ENCODE results near the gene POU3F3. TPM values are rescaled to one million over a fixed set of nuclear protein-coding genes. Genes with fewer than 3 reads are reported as not detected.

POU3F3 gene
- total RNA-seq (2021; ENCODE audit: unreplicated experiment) (0.36 TPM), Bru-seq, nascent RNA (percentile 29 among the genes with signal in this experiment), BruChase-seq, experiment 1, labeled RNA remaining after a 2-hour chase (percentile 29 among the genes with signal in this experiment), BruChase-seq, experiment 2, labeled RNA remaining after a 6-hour chase (percentile 28 among the genes with signal in this experiment)
- polyA plus RNA-seq (2012; ENCODE audit: insufficient read length): 0.21 TPM
- long read RNA-seq: 0 reads

DNA sequence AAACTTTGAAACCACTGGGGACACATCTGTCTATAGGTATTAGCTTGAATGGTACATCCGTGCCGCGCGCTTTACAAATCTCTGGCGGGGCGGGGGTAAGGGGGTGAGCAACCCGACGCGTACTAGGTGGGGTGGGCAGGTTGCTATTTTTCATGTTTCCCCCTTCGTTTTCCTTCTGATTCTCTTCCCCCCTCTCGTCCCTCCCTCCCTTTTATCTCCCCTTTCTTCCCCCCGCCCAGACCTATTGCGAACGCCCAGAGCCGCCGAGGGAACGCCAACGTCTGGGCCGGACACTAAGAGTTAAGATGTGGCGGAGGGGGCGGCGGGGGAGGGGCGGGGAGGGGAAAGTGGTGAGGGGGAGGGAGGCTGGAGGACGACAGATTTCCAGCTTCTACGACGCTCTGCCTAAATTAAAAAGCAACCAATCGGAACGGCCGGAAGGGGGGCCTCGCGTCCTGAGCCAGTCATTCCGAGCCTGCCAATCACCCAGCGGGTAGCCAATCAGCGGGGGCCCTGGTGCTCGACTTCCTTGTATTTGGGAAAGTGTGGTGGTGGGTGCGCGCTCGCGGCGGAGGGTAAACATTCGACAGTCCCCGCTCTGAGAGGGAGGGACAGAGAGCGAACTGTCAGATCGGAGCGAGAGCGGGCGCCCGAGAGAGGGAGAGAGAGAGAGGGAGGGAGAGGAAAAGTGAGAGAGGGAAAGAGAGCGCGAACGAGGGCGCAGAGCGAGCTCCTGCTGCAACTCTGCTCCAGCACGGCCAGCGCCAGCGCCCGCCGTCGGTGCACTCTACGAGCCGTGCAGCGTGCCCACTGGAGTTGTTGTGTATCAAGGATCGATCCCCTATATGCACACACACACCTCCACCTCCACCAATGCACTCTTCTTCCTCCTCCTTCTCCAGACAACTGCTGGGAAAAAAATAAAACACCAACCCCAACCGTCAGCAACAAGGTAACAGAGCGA lies at the start of gene POU3F3:
Gene POU3F3, plus strand, starts transcription at position 582 of the 964 bp plus-strand sequence. CDS start 1,396 bp downstream, outside the sequence.
- peak; percentile 83 for ATAC-seq

DNA sequence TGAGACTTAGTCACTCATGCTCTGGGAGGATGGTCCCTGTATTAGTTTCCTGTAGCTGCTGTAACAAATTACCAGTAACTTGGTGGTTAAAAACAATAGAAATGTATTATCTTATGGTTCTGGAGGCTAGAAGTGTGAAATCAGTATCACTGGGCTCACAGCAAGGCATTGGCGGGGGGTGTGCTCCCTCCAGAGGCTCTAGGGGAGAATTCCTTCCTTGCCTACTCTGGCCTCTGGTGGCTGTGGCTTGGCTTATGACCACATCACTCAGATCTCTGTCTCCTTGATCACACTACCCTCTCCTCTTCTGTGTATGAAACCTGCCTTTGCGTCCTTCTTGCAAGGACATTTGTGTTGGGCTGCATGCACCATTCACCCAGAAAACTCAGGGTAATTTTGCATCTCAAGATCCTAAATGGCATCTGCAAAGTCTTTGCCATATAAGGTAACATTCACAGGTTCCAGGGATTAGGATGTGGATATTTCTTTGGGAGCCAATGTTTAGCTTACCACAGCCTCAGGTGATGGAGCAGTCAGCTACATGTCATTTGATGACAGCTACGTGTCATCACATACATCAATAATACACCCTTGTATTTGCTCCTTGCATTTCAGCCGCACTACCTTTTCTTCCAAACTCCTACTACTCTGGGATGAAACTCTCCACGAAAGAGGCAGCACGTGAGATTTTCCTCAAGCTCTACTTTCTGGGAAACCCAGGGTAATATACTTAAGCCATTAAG lies 49.6 kb upstream of the POU3F3 start:
- no peak overlapping the region for H3K27ac ChIP-seq (ENCODE audit: low read length)
- no peaks in the 10 kb centered on the region for H3K4me1 ChIP-seq (ENCODE audit: control insufficient read depth, insufficient read depth, low read length)
- in situ Hi-C loops (cut with HindIII; ENCODE audit: low pct_unique_long_range_greater_than_20kb, low sequenced_read_pairs): no loop called here
- no peaks in the 10 kb centered on the region for H3K9me3 ChIP-seq (ENCODE audit: control insufficient read depth, insufficient read depth, low read depth, low read length)
- ATAC-seq (no peak), DNase-seq (ENCODE audit: low read depth, low spot score) (no peak)
- no peak overlapping the region for H3K4me3 ChIP-seq (ENCODE audit: low read depth in 2 of 2, low read length in 2 of 2)
- TF ChIP-seq, protein P1, sequence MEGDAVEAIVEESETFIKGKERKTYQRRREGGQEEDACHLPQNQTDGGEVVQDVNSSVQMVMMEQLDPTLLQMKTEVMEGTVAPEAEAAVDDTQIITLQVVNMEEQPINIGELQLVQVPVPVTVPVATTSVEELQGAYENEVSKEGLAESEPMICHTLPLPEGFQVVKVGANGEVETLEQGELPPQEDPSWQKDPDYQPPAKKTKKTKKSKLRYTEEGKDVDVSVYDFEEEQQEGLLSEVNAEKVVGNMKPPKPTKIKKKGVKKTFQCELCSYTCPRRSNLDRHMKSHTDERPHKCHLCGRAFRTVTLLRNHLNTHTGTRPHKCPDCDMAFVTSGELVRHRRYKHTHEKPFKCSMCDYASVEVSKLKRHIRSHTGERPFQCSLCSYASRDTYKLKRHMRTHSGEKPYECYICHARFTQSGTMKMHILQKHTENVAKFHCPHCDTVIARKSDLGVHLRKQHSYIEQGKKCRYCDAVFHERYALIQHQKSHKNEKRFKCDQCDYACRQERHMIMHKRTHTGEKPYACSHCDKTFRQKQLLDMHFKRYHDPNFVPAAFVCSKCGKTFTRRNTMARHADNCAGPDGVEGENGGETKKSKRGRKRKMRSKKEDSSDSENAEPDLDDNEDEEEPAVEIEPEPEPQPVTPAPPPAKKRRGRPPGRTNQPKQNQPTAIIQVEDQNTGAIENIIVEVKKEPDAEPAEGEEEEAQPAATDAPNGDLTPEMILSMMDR (IDR thresholded peaks at IDR 0.05): no peak; the same call in 1 of the 2 replicates
- TF ChIP-seq TCF7L2 (IDR thresholded peaks at IDR 0.05; ENCODE audit: low read depth, low read length) (no peak), POLR2AphosphoS5 (IDR thresholded peaks at IDR 0.05; ENCODE audit: low read depth, low read length) (no peak), SIN3A (IDR thresholded peaks at IDR 0.05; ENCODE audit: borderline replicate concordance, insufficient read depth, low read depth, low read length) (no peak)
- TF ChIP-seq, protein P2, sequence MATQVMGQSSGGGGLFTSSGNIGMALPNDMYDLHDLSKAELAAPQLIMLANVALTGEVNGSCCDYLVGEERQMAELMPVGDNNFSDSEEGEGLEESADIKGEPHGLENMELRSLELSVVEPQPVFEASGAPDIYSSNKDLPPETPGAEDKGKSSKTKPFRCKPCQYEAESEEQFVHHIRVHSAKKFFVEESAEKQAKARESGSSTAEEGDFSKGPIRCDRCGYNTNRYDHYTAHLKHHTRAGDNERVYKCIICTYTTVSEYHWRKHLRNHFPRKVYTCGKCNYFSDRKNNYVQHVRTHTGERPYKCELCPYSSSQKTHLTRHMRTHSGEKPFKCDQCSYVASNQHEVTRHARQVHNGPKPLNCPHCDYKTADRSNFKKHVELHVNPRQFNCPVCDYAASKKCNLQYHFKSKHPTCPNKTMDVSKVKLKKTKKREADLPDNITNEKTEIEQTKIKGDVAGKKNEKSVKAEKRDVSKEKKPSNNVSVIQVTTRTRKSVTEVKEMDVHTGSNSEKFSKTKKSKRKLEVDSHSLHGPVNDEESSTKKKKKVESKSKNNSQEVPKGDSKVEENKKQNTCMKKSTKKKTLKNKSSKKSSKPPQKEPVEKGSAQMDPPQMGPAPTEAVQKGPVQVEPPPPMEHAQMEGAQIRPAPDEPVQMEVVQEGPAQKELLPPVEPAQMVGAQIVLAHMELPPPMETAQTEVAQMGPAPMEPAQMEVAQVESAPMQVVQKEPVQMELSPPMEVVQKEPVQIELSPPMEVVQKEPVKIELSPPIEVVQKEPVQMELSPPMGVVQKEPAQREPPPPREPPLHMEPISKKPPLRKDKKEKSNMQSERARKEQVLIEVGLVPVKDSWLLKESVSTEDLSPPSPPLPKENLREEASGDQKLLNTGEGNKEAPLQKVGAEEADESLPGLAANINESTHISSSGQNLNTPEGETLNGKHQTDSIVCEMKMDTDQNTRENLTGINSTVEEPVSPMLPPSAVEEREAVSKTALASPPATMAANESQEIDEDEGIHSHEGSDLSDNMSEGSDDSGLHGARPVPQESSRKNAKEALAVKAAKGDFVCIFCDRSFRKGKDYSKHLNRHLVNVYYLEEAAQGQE (IDR thresholded peaks at IDR 0.05; ENCODE audit: insufficient read depth in 1 of 2, low read depth in 2 of 2, low read length in 1 of 2): no peak
- BruUV-seq (replicated peaks): no TSS peak
- ChIA-PET POLR2A (interaction anchor here (0.6 kb wide), 1 partner anchor 98 kb away, joined by 5 read pairs; no protein-coding TSS in a partner anchor), CTCF (no interaction called here)
- H3K36me3 ChIP-seq (ENCODE audit: control insufficient read depth, insufficient read depth, low read length): no peaks in the 10 kb centered on the region
- no peaks in the 10 kb centered on the region for H3K27me3 ChIP-seq (ENCODE audit: control insufficient read depth, insufficient read depth, low read length)
- intact Hi-C loops (cut with micrococcal nuclease; ENCODE audit: unreplicated experiment): no loop called here

More for the DNA sequence above, at the start of gene POU3F3:
- POLR2A ChIA-PET: no interaction called here
- peaks cover 5% of the 10 kb centered on the region; the same call in 1 of the 2 replicates for H3K4me1 ChIP-seq (ENCODE audit: control insufficient read depth, insufficient read depth, low read length)
- H3K27me3 ChIP-seq (ENCODE audit: control insufficient read depth, insufficient read depth, low read length): peaks cover 26% of the 10 kb centered on the region
- BruUV-seq (replicated peaks): no TSS peak
- in situ Hi-C loops (cut with HindIII; ENCODE audit: low pct_unique_long_range_greater_than_20kb, low sequenced_read_pairs): no loop called here
- H3K36me3 ChIP-seq (ENCODE audit: control insufficient read depth, insufficient read depth, low read length): no peaks in the 10 kb centered on the region
- TF ChIP-seq POLR2AphosphoS5 (IDR thresholded peaks at IDR 0.05; ENCODE audit: low read depth, low read length) (no peak), SIN3A (IDR thresholded peaks at IDR 0.05; ENCODE audit: borderline replicate concordance, insufficient read depth, low read depth, low read length) (no peak), TCF7L2 (IDR thresholded peaks at IDR 0.05; ENCODE audit: low read depth, low read length) (no peak)
- TF ChIP-seq, protein P2 (IDR thresholded peaks at IDR 0.05; ENCODE audit: insufficient read depth in 1 of 2, low read depth in 2 of 2, low read length in 1 of 2): no peak
- TF ChIP-seq, protein P1 (IDR thresholded peaks at IDR 0.05): no peak
- CTCF ChIA-PET: interaction anchor here (0.5 to 0.6 kb wide), 2 partner anchors 337 to 423 kb away, joined by 3 to 4 read pairs; no protein-coding TSS in a partner anchor
- H3K9me3 ChIP-seq (ENCODE audit: control insufficient read depth, insufficient read depth, low read depth, low read length): no peaks in the 10 kb centered on the region
- H3K27ac ChIP-seq (ENCODE audit: low read length): no peak within 1 kb of the TSS
- H3K4me3 ChIP-seq (ENCODE audit: low read depth in 2 of 2, low read length in 2 of 2): peak within 1 kb of the TSS; percentile 47 to 51
- DNase-seq (ENCODE audit: low read depth, low spot score): no peak
- intact Hi-C loops (cut with micrococcal nuclease; ENCODE audit: unreplicated experiment): no loop called here

All from Panc1 (cell line).